GM18502 (cell line): ENCODE measurements around the gene RAMP3.

ENCODE experiments used
- ATAC-seq: cut with Tn5 transposase; IDR thresholded peaks from one replicate; pipeline ENCODE4 v1.9.1; 2021; ENCODE audit warnings: mild to moderate bottlenecking; ENCODE audit not compliant: unreplicated experiment, poor library complexity

The RAMP3 gene

DNA sequence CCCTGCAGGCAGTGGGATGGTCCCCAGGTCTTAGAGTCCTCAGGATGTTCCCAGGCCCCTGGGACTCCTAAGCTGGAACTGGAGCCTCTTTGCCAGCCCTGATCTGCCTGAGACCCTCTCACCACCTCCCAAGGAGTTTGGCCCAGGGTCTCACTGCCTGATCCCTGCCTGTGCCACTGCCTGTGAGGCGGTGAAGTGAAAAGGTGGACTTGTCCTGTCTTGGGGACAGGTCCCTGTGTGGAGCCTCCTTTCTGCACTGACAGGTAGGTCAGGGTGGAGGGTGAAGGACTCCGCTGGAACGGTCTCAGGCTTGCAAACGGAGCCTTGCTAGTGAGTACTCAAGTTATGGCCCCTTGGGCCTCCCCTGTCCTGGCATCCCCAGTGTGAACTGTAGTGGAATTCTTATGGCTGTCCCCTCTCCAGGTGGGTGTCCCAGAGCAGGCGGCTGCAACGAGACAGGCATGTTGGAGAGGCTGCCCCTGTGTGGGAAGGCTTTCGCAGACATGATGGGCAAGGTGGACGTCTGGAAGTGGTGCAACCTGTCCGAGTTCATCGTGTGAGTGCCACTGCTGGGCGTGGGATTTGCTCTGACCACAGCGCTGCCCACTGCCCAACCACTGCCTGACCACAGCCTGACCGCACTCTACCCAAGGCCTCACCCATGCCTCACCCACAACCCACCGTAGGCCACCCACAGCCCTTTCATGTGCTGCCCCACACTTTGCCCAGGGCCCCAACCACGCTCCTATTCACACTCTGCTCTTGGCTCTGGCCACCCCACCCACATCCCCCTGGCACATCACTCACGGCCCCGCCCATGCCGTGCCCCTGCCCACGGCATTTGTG, 19.5 kb downstream of the RAMP3 start:
- no peak for ATAC-seq

DNA sequence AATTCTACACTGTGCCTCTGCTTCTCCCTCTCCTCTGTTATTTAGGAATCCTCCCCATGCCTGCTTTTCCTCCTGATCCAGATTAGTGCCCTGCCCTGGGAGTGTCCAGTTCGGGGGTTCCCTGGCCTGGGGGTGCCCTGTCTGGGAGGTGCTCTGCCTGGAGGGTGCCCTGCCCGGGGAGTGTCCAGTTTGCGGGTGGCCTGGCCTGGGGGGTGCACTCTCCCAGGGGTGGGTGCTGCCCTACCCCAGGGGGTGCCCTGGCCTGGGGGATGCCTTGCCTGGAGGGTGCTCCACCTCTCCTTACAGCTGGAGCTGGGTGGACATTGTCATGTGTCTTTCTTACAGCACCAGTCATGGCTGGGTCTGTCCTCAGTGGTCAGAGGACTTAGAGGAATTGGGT, 20.2 kb downstream of the RAMP3 start:
- no peak for ATAC-seq

DNA sequence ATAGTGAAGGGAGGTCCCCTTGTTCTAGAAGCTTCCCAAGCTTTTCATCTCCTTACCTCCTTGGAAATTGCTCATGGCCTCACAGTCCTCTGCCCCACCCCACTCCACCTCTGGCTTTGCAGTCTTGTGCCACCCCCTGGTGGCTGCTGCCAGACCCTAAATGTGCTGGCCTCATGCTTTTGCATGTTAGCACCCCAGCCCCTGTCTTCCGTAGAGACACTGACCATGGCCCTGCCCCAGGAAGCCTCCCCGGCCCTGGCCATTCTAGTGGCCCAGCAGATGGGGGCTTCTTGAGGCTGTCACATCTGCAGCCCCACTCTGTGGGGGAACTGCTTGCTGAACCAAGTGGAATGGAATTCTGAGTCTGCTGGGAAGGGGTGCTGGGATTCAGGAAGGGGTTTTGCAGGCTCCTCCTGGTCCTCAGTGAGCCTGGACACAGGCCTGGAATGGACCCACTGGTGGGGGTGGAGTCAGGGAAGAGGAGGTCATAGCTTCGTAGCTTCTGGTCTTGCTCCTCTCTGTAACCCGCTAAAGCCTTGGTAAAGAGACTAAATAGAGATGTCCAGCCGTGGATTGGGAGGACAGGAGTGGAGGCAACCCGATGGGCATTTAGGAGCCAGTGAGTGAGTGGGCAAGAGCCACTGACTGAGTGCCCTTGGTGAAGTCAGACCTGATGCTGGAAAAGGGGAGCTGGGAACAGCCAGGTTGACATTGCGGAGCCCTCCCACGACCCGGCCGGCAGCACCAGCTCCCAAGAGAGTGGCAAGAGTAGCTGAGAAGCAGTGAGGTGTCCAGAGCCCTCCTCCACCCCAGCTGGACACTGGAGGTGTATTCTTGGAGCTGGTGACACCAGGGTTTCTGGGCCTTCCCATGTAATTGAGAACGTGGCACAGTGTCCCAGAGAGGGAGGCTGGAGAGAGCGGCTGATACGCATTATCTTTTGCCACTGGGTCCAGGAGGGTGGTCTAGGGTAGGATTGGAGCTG, 20.9 kb downstream of the RAMP3 start:
- no peak for ATAC-seq

DNA sequence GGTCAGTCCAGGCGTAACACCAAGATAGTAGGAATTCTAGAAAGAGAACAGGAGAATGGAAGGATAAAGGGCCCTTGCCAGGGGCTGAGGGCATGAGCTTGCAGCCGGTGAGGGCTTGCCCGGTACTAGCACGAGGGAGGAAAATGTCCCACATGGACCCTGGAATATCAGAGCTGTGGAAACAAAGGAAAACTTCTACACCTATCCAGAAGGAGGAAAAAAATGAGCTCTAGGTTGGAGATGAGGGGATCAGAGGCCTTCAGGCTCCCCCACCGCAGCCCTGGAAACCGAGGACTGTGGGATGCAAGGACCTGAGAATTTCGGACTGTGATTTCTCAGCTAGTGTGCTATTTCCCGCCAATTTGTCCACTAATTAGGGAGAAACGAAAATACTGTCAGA, 22.1 kb downstream of the RAMP3 start:
- ATAC-seq: no peak

- no peak for ATAC-seq
These were observed 22.7 kb downstream of the RAMP3 start for GRCh38 chr7:45180084-45180986.

DNA sequence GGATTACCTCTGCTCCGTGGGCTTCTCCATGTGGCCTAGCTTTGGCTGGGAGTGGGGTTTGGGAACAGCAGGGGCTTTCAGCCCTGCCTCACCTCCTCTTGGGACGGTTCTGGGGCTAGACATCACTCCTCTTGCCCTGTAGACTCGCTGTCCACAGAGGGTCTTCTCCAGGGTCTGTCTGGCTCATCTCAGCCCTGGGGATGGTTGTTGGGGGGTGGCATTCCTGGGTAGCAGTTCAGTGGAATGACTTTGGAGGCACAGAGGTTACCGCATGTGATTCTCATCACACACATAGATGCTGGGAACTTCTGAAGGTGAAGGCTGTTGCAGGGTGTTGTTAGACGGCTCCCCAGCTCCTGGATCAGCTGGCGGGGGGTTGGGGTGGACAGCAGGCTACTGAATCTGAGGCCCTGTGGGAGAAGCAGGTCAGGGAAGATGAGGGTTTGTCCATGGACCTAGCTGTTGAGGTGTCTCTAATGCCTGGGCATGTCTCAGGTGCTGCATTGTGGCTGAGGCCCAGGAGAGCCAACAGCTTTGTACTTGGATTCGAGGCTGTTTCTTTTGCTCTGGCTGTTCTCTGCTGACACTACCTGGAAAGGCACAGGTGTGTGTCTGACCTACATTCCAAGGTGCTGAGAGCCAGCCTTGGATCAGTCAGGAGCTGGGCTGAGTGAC, 23.8 kb downstream of the RAMP3 start:
- ATAC-seq: no peak

- ATAC-seq: no peak
These were observed 24.6 kb downstream of the RAMP3 start for GRCh38 chr7:45181991-45182855.

DNA sequence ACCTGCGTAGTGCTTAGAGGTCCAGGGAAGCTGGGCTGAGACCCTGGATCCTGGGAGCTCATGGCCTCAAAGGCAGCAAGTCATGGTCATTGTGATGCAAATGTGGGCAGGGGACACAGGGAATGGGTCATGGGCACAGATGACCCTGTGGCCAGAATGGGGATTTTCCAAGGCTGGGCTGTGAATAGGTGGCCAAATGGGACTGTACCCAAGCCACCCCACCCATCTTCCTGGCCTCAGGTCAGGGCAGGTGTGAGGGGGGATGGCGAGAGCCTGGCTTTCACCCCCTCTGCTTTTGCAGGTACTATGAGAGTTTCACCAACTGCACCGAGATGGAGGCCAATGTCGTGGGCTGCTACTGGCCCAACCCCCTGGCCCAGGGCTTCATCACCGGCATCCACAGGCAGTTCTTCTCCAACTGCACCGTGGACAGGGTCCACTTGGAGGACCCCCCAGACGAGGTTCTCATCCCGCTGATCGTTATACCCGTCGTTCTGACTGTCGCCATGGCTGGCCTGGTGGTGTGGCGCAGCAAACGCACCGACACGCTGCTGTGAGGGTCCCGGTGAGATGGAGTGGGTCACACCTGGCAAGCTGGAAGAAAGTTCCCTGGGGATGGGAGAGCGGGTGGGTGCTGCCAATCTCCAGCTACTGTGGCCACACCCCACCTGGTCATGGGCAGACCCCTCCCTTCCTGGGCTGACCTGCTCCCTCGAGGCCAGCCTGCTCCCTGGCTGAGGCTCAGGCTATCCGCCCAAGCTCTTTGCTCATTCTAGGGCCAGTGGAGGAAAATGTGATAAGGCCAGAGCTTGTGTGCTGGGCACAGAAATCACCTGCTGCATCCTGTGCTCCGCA, 25.5 kb downstream of the RAMP3 start:
- ATAC-seq: no peak

GRCh38 chr7:45183711-45184210, 26.2 kb downstream of the RAMP3 start:
- ATAC-seq: no peak

DNA sequence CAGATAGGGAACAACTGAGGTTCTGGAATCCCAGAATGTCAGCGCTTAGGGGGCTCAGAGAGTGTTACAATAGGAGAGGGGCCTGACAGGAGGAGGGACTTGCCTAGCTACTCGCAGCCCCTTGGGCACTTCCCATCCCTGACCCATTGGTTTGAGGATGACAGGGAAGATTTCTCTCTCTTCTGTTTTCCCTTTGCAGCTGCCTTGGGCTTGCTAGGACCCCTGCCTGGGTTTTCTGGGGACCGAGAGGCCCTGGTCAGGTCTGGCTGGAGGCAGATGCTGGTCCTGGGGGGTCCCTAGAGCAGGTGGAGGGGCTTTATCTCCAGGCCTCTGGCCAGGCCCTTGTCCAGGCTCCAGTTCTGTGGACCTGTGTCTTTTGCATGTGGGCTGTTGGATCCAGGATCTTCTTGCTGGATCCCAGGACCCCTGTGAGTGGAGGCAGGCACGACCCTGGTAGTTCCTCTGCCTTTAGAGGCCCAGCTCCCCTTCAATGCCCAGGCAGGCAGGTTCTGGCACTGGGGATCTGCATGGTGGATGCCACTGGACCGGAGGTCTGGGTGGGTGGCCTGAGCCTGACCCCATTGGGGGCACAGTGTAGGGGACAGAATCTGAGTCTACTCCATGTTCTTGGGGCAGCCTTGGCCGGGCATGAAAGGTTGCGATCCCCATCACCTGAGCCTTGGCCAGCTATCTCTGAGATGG, 26.9 kb downstream of the RAMP3 start:
- no peak for ATAC-seq

DNA sequence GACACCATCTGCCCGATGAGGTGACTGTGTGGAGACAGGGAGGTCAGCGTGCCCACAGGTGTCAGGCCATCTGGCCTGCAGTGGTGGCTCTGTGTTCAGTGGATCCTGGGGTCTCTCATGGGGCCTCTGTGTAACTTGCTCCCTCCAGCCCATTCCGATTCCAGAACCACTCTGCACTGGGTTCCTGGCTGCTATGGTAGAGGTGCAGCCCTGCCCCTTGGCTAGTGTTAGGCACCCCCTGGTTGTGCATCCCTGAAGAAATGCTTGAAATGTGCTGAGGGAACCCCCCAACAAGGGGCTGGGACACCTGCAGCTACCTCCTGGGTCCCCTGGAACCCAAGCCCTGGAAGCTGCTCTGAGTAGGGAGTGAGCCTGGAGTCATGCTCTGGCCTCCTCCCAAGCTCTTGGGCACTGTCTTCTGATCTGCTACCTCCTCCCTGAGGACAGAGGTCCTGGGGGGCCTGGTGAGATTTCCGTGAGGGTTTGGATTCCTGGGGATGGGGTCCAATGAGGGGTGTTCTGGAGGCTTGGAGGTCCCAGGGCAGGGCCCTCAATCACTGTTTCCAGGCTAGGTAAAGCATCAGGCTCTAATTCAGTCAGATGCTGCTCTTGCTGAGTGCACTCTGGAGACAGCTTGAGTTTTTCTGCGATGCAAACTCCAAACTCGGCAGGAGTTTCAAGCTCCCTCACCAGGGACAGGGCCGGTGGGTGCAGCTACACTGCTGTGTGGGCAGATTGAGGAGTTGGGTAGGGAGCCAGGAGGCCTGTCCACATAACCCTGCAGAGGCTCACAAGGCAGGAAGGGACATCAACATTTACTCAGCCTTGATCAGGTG, 27.7 kb downstream of the RAMP3 start:
- no peak for ATAC-seq

- no peak for ATAC-seq
These were observed 28.3 kb downstream of the RAMP3 start for GRCh38 chr7:45185864-45186250.

GRCh38 chr7:45186261-45186813, 28.7 kb downstream of the RAMP3 start:
- ATAC-seq: no peak

- ATAC-seq: no peak
These were observed 29.7 kb downstream of the RAMP3 start for GRCh38 chr7:45187089-45187945.

DNA sequence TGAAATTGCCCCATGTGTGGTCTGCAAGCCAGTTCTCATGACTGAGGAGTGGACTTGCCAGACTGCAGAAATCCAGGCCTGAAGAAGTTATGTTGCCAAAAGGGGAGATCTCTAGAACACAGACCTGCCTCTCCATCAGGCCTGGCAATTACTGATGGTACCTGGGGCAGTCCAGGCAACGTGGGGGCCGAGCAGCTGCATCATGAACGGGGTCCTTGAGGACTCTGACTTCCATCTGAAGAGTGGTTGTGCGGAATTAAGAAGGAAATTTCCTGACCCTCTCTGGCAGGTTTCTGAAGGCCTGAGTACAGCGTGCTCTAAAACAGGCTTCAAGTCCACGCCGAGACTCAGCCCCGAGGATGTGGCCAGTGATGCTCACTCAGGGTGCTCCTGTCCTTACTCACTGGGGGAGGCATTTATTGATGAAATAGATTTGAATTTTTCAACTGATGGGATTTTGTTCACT, 30.4 kb downstream of the RAMP3 start:
- no peak for ATAC-seq
